GM10847 (cell line): ENCODE data around the gene MMP25.

Experiments
- POLR2A ChIP-seq: IDR thresholded peaks from 2 replicates; pipeline ENCODE4 v1.6.1; 2011; ENCODE audit not compliant: insufficient read length; ENCODE audit errors: extremely low read depth

MMP25 gene

GRCh38 chr16:3035289-3035971 is 10.9 kb upstream of the MMP25 start:
- TF ChIP-seq POLR2A: no peak

- no peak for TF ChIP-seq POLR2A
Observed at GRCh38 chr16:3035972-3036725, 10.2 kb upstream of the MMP25 start.

GRCh38 chr16:3036726-3037315 is 9.5 kb upstream of the MMP25 start, which contains the start of gene BICDL2:
Gene BICDL2 (minus strand): TSS chr16:3036944. CDS start chr16:3035496, 1,448 bp downstream.
- TF ChIP-seq POLR2A: no peak

GRCh38 chr16:3038256-3038655 is 8.1 kb upstream of the MMP25 start:
- no peak for TF ChIP-seq POLR2A

GRCh38 chr16:3038896-3039295 is 7.5 kb upstream of the MMP25 start:
- TF ChIP-seq POLR2A: no peak

- TF ChIP-seq POLR2A: no peak
Observed at GRCh38 chr16:3042376-3042775, 4.0 kb upstream of the MMP25 start.

GRCh38 chr16:3044708-3045107 is 1.7 kb upstream of the MMP25 start:
- TF ChIP-seq POLR2A: no peak

- TF ChIP-seq POLR2A: no peak
Observed at GRCh38 chr16:3046641-3047386, 453 bp downstream of the MMP25 start.

GRCh38 chr16:3047387-3047720 is 993 bp downstream of the MMP25 start:
- no peak for TF ChIP-seq POLR2A

GRCh38 chr16:3049921-3050481 is 3.6 kb downstream of the MMP25 start:
- no peak for TF ChIP-seq POLR2A

- TF ChIP-seq POLR2A: no peak
Observed at GRCh38 chr16:3050487-3050886, 4.1 kb downstream of the MMP25 start.

GRCh38 chr16:3051009-3051408 is 4.6 kb downstream of the MMP25 start:
- no peak for TF ChIP-seq POLR2A

GRCh38 chr16:3051494-3051893 is 5.1 kb downstream of the MMP25 start:
- TF ChIP-seq POLR2A: no peak

- no peak for TF ChIP-seq POLR2A
Observed at GRCh38 chr16:3054965-3055733, 8.8 kb downstream of the MMP25 start.
